GM21381 (cell line): ENCODE results near the gene RHOA.
A peak's percentile ranks its signal among the peaks of the same experiment; 100 is the strongest.
"Not testable (repeated sequence)": the region's sequence is repeated elsewhere in the genome, so short reads cannot be mapped to it uniquely, and the experiment has no call there.

ENCODE experiments used
- ATAC-seq: cut with Tn5 transposase; IDR thresholded peaks from one replicate; pipeline ENCODE4 v1.9.1; 2021; ENCODE audit warnings: mild to moderate bottlenecking, moderate library complexity; ENCODE audit not compliant: unreplicated experiment

Gene RHOA

DNA sequence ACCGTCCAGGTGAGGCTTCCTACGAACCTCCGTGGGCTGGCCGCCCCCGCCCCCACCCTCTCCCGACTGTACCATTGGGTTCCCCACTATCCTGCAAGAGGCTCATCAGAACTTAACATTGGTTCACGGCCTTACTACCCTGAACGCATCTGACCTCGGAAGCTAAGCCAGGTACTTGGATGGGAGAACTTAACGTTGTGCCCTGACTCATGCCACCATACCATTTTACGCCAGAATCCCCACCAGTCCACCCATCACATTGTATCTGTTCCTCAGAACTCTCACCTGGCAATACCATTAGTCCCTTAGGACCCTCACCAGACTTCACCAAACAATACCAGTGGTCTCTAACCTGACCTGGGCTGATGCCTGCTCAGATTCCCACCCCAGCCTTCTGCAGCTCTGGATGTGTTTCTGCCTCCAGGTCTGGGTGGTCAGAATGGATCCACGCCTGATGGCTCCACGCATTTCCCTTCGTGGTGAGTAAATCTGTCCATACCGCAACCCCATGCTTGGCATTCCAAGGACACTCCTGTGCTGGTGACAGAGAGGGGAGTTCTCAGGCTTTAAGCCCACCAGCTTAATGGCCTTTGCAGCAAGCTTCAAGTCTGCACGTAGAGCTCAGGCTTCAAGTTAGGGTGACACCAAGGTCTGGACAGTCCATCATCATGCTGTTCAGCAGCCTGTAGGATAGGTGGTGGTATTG lies 1.0 kb upstream of the RHOA start:
- no peak for ATAC-seq

DNA sequence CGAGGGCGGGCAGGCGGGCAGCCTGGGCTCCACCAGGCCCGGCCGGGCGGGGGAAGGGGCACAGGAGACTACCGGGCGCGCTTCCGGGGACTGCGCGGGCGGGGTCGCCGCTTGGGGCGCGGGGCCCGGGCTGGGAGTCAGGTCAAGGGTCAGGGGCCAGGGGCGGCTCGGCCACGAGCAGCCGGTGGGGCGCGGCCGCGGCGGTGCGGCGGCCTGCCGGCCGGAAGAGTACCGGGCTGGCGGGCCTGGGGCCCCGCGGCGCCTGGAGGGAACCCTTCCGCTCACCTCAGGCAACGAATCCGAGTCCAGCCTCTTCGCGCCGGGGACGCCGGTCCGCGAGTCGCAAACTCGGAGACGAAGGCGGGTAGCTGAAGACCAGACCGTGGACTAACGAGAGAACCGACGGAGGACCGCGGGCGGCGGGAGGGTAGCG lies 225 bp downstream of the RHOA start:
- ATAC-seq, result peak; percentile 29

DNA sequence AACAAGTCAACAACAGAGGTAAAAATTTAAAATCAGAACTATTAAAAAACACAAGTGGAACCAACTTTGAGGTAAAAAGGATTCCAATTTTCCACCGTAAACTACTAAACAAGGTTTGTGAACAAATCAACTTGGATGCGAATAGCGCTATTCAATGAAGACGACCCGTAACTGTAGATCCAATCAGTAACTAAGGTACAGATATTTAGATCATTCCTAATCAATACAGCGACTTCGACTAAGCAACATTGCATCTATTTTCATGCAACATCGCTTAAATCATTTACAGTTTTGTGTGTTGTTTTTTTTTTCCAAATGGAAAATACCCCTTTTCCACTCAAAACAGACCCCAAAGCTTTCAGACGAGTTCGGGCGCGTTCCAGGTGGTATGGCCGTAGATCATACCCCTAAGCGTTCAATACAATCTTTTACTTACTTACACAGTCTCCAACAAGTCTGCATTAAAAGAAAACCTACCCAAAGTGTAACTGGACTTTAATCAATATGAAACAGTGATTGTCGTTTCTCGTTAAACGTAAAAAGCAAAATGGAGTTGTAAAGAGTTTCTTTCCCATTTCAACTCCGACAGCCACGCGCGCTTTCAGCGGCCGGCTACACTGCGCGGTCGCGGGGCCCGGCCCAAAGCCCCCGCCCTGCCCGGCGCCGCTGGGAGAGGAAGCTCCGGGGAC lies 786 bp downstream of the RHOA start:
- no peak for ATAC-seq

DNA sequence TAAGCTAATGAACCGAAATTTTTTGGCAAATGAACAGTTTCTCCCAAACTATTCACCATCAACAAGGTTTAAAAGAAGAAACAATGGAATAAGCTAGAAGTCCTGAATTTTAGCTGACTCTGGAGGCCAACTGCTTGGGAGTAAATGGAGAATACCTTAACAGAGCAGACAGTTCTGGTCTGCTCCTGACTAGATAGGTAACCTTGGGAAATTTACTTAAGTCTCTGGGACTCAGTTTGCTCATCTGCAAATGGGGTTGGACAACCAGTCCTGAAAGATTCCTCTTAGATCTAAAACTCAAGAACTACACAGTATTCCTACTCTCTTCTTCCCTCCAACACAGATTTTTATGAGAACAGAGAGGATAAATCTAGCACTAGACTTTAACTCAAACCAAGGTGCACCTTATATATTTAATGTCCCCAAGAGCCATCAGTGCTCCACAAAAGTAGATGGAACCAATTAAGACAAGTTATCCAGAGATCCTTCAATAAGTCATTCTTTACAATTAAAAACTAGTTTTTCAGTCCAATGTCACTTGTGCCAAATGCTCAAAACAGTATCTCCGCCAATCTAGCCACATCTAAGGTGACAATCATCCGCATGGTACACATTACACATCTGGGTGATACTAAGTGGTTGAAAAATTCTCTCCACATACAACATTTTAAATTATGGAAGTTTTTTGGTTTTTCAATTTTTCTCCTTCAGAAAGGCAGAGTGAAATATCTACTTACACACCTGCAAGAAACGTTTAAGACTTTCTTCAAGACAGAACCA lies 1.5 kb downstream of the RHOA start:
- ATAC-seq, result no peak

DNA sequence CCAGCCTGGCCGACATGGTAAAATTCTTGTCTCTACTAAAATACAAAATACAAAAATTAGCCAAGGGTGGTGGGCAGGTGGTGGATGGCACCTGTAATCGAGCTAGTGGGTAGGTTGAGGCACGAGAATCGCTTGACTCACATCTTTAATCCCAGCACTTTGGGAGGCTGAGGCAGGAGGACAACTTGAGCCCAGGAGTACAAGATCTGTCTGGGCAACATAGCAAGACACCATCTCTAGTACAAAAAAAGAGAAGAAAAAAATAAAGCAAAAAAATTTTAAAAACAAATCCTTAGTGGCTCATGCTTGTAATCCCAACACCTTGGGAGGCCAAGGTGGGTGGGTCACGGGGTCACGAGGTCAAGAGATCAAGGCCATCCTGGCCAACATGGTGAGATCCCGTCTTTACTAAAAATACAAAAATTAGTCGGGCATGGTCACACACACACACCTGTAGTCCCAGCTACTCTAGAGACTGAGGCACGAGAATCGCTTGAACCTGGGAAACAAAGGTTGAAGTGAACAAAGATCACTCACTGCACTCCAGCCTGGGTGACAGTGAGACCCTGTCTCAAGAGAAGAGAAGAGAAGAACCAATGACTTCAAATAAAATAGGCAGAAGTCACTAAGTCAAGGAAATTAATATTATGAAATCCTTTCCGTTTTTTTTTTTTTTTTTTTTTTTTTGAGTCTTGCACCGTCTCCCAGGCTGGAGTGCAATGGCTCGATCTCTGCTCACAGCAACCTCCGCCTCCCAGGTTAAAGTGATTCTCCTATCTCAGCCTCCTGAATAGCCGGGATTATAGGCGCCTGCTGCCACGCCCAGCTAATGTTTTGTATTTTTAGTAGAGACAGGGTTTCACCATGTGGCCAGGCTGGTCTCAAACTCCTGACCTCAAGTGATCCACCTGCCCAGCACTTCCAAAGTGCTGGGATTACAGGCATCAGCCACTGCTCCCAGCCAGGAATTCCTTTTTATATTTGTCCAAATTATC lies 4.9 kb downstream of the RHOA start:
- ATAC-seq, result no peak

DNA sequence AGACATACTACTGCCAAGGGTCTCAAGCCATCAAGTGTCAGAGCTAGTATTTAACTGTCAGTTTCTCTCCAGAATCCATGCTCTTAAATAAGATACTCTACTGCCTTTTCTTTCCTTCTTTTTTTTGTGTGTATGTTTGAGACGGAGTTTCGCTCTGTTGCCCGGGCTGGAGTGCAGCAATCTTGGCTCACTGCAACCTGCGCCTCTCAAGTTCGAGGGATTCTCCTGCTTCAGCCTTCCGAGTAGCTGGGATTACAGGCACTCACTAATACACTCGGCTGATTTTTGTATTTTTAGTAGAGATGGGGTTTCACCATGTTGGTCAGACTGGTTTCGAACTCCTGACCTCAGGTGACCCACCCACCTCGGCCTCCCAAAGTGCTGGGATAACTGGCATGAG lies 6.2 kb downstream of the RHOA start:
- not testable (repeated sequence) for ATAC-seq

DNA sequence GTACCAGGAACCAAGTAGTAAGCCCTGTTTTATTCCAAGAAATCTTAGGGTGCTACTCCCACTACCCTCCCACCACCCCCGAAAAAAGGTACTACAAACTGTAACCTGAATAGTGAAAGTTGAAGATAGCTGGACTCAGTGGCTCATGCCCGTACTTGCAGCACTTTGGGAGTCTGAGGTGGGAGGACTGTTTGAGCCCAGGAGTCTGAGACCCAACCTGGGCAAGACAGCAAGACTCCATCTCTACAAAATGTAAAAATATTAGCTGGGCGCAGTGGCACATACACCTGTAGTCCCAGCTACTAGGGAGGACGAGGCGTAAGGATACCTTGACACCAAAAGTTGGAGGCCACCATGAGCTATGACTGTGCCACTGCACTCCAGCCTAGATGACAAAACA lies 7.9 kb downstream of the RHOA start:
- no peak for ATAC-seq

DNA sequence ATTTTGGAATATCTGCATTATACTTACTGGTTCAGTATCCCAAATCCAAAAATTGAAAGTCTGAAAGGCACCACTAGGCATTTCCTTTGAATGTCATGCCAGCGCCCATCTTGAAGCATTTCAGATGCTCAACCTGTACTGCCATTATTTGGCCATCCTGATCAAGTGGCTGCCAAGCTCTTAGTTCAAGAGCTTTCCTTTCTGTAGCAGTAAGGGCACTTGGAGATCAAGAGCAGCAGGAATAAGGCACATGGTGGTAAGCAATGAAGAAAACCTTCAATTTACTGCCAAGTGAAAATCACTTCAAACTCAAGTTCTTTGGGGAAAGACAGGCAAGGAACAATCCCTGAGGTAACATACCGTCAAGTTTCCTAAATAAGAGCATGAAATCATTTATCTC lies 10.0 kb downstream of the RHOA start:
- ATAC-seq, result no peak

DNA sequence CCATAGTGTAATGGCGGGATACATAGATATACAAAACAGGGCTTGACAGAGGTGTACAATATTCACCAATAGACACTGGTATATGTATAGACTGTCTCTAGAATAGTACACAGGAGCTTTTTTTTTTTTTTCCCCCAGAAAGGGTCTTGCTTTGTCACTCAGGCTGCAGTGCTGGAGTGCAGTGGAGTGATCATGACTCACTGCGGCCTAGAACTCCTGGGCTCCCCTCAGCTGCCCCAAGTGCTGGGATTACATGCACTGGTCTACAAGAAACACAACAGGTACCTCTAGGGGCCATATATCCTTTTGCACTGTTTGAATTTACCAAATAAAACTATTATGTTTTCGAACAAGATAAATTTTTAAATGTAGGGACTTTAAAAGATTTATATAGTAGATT lies 12.3 kb downstream of the RHOA start:
- no peak for ATAC-seq

DNA sequence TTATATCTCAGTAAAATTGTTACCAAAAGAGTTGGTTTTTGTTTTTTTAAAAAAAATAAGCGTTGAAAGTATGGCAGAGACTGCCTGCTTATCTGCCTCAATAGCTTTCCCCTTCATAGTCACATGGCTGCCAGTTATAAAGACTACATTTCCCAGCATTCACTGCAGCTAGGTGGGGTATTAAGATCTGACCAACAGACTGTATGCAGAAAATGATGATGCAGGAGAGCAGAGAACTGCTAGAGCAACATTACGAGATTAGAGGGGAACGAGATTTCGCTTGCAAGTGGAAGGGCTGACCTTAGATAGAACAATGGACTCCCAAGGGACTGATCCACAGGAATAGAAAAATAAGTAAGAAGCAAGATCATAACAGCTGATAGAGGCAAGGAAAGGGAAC lies 14.3 kb downstream of the RHOA start:
- no peak for ATAC-seq

DNA sequence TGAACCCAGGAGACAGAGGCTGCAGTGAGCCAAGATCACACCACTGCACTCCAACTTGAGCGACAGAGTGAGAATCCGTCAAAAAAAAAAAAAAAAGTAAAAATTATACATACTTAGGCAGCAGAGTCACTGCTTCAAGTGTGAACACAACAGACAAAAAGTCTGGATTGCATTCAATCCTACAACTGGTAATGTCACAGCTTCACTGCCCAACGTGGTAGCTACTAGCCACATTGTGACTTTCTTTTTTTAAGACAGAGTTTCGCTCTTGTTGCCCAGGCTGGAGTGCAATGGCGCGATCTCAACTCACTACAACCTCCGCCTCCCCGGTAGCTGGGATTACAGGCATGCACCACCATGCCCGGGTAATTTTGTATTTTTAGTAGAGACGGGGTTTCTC lies 20.5 kb downstream of the RHOA start:
- not testable (repeated sequence) for ATAC-seq

DNA sequence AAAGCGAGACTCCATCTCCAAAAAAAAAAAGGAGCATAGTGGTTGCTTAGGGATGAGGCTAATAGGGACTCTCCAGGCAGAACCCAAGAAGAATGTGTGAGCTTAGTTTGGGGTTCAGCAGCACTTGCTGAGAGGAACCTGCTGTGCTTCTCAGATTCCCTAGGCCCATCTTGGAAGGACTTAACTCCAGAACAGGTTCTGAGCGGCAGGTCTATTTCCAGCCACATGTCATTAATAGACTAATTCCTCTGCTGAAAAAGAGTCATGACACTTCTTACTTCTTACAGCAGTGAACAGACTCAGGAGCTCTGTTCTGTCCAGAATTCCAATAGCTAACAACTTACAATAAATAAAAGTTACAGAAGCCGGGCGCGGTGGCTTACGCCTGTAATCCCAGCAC lies 22.5 kb downstream of the RHOA start:
- ATAC-seq, result no peak

DNA sequence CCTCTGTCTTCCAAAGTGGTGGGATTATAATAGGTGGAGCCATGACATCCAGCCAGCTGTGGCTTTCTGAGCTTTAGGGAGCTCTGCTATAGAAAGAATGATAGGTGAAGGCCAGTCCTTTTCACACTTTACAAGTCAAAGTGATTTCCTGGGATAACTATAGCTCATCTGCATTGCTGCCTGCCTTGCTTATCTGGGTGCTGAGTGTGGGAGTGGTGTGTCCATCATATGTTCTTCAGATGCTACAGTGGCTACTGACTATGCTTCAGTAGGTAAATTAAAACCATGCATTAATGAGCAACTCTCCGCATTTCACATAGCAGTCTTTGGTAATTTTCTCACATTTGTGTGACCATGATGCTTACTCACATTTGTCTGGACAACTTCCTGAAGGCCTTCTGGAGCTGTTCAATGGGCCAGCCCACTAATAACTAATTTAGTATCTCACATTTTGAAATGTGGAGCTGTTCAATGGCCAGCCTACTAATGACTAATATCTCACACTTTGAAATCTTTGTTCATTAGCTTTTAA lies 23.4 kb downstream of the RHOA start:
- ATAC-seq, result no peak

DNA sequence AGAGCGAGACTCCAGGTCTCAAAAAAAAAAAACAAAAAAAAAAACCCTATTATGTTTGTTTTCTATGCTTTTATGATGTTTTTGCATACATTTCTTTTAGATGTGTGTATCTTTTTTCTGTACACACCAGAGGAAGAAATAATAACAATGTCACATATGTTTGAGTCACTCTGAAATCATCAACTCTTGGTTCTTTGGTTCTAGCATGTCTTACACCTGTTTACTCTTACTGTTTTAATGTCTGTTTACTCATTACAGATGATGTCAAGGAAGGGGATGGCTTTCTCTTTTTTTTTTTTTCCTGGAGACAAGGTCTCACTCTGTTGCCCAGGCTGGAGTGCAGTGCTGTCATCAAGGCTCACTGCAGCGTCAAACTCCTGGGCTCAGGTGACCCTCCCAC lies 24.1 kb downstream of the RHOA start:
- no peak for ATAC-seq

DNA sequence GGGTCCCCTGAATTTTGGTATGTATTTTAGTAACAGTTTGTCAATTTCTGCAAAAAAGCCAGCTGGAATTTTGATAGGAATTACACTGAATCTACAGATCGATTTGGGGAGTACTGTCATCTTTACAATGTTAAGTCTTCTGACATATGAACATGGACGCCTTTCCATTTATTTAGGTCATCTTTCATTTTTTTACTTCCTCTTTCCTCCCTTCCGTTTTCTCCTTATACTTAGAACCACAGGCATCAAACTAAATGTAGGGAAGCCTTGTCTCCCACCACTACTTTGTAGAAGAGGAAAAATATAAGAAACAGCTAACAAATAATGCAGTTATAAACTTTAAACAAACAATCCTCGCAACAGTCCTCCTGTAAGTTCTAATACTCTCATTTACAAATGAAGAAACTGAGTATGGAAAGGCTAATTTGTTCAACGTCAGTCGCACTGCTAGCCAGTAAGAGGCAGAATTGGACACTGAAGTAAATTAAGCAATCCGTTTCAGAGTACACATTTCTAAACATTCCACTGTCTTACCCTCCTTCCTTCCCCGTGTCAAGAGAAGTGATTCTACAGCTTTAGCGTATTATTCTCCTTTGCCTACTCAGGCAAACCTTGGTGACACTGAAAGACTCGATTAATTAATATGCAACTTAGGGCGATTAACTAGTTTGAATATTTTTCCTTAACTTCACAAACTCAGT lies 25.6 kb downstream of the RHOA start:
- ATAC-seq, result no peak

DNA sequence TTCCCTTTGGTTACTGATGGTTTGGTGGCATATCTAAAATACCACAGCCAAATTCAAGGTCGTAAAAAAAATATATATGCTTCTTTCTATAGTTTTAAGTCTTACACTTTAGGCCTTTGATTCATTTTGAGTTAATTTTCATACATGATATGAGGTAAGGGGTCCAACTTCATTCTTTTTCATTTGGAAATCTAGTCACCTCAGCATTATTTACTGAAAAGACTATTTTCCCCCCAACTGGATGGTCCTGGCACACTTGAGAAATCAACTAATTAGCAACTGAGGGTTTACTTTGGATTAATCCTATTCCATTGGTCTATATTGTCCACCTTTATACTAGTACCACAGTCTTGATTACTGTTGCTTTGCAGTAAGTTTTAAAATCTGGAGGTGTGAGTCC lies 26.2 kb downstream of the RHOA start:
- no peak for ATAC-seq

DNA sequence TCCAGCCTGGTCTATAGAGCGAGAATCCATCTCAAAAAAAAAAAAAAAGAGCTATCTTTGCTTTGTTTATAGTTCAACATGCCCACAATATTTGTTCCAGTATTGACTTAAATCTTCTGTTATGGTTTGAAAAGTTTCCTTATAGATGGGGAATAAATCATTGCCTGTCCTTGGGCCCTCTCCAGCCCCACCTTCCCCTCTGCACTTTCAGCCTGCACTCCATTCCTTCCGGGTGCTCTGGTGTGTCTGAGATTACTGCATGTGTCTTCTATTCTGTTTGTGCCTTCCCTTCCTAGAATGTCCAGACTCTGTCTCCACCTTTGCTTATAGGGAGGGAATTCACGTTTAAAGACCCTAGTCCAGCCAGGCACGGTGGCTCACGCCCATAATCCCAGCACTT lies 28.4 kb downstream of the RHOA start:
- ATAC-seq, result no peak

DNA sequence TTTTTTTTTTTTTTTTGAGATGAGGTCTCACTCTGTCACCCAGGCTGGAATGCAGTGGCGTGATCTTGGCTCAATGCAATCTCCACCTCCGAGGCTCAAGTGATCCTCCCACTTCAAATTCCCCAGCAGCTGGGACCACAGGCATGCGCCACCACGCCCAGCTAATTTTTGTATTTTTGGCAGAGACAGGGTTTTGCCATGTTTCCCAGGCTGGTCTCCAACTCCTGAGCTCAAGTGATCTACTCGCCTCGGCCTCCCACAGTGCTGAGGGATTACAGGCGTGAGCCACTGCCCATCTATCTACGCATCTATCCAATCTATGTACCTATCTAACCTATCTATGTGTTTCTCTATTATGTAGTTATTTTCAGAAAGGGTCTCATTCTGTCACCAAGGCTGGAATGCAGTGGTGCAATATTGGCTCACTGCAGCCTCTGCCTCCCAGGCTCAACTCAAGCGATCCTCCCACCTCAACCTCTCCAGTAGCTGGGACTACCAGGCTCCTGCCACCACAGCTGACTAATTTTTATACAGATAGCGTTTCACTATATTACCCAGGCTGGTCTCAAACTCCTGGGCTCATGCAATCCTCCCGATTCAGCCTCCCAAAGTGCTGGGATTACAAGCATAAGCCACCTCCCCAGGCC lies 33.4 kb downstream of the RHOA start:
- ATAC-seq, result no peak

DNA sequence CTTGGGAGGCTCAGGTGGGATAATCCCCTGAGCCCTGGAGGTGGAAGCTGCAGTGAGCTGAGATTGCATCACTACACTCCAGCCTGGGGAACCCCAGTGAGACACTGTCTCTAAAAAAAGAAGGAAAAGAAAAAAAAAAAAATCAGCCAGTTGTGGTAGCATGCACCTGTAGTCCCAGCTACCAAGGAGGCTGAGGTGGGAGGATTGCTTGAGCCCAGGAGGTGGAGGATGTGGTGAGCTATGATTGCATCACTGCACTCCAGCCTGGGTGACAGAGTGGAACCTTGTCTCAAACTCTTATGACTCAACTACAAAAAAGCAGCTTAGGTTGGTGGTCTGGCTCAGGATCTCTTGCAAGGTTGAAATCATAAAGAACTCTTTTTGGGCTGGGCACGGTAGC lies 34.3 kb downstream of the RHOA start:
- no peak for ATAC-seq
